Stimulated activated CD8-positive, alpha-beta memory T cell treated with anti-CD3 and anti-CD28 coated beads, Interleukin-4, amount 100 ng/mL, for 1 hour (primary cell): ENCODE data around the gene KLK1.
A peak's percentile ranks its signal among the peaks of the same experiment; 100 is the strongest.
"Not testable (repeated sequence)": the region's sequence is repeated elsewhere in the genome, so short reads cannot be mapped to it uniquely, and the experiment has no call there.

Experiments used
- DNase-seq, 2 donors: peaks; one replicate each; pipeline ENCODE4 v3.0.0-alpha.2; 2020; ENCODE audit warnings: low read depth in 2 of 2, low spot score in 1 of 2

The KLK1 gene

DNA sequence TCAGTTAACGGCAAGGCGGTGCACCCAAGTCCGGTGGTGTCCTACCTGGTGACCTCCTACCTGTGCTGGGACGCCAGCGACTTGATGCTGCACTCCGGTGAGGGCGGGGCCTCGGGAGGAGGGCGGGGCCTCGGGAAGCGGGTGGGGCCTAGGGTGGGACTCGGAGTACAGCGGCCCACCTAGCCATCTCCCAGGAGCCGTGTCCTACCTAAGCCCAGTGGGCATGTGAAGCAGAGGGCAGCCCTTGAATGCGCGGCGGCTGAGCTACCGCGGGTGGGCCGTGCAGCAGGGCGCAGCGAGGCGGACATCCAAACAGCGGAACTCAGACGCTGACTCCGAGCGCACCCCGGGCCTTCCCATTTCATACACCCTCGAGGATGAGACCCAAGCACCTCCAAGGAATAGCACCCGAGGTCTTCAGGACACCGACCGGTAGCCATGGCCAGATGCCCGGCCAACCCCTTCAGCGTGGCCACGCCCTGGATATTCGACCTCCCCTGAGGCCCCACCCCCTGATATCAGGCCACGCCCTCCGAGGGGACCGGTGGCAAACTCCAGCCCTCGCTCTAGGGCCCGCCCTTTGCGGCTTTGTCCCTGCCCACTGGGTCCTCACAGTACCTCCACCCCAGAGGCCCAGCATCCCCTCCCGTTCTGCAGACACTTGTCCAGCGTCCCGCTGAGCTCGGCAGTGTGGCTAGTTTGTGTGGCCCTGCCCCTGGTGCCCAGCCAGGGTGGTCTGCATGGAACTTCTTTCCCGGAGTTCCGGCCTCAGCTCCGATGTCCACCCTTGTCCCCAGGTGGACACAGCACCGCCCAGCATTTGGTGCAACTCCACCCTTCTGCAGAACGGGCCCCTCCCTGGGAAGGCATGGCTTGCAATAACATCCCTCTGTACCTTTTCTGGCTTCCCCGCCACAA is 5.4 kb downstream of the KLK1 start:
- DNase-seq, result peak in 1 of 2 donors; percentile 9

GRCh38 chr19:50815439-50815838 is 8.1 kb downstream of the KLK1 start:
- DNase-seq, result no peak

GRCh38 chr19:50814883-50815282 is 8.7 kb downstream of the KLK1 start:
- no peak for DNase-seq

DNA sequence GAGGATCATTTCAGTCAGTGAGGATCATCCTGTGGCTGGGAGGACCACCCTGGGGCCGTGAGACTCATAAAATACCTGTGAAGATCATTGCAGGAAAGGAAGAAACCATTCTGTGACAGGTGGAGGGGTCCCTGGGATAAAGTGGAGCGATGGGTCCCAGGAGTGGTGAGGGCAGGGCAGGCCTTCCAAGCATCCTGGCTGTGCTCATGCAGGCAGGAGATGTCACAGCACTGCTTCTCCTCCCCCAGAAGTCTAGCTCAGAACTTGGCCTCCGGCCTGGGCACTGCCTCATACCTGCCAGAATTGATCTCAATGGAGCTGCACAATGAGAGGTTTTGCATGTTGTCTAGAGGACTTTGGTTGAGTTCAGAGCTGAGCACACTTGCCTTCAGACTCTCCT is 11.1 kb downstream of the KLK1 start:
- no peak for DNase-seq

- not testable (repeated sequence) for DNase-seq
Observed at GRCh38 chr19:50811622-50812238, 11.9 kb downstream of the KLK1 start.

DNA sequence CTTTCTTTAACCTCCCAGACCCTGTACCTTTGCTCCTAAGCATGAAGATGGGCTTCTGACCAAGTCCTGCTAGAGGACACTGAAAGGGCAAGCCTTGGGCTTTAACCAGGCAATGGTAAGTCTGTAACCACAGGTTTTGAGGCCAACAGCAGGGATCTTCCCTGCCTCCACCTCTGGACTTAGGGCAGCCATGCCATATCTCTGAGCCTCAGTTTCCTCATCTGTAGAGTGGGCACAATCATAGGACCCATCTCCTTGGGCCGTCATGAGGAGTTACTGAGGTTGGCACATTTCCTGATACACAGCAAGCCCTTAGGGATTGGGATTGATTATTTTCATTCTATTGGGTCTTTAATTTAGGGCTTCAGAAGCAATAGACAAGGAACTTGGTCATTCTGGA is 14.7 kb downstream of the KLK1 start:
- no peak for DNase-seq

- peak; percentile 90 to 94 for DNase-seq
Observed at GRCh38 chr19:50804420-50805272, 18.9 kb downstream of the KLK1 start.

- no peak for DNase-seq
Observed at GRCh38 chr19:50803633-50804419, 19.8 kb downstream of the KLK1 start.

GRCh38 chr19:50801107-50801506 is 22.5 kb downstream of the KLK1 start:
- DNase-seq, result no peak

- no peak for DNase-seq
Observed at GRCh38 chr19:50799547-50799851, 24.1 kb downstream of the KLK1 start.

GRCh38 chr19:50798659-50799546 is 24.7 kb downstream of the KLK1 start:
- no peak for DNase-seq

GRCh38 chr19:50797781-50798658 is 25.6 kb downstream of the KLK1 start:
- no peak for DNase-seq

- no peak for DNase-seq
Observed at GRCh38 chr19:50797429-50797780, 26.2 kb downstream of the KLK1 start.

DNA sequence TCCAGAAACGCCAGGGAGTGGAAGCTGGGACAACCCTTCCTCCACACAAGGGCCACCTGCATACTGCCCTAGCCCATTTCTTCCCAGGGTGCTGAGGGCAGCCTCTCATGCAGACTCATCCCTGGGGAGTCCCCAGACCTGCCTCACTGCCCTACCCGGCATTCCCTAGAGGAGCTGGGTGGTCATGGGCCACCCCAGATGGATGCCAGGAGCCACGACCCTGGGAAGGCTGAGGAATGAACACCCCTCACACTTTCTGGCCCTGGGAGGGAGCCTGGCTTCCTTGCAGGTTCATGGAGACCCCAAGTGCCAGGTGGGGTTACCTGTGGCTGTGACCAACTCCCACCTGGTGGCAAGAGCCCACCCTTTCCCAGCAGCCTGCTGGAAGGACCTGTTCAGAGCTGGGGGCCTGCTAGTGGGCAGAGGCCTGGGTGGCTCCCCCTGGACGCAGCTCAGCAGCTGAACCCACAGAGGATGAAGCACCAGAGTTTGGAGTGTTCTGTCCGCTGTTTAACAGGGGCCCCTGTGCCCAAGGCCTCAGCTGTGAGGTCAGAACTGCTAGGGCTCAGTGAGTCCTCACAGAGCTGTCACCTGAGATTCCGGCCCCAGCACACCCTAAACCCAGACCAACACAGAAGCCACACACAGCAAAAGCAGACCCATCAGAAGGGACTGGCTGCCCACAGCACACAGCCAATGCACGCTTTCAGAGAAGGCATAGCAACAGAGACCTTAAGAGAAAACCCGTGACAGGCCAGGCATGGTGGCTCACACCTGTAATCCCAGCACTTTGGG is 26.8 kb downstream of the KLK1 start:
- DNase-seq, result no peak

- no peak for DNase-seq
Observed at GRCh38 chr19:50796128-50796633, 27.4 kb downstream of the KLK1 start.

DNA sequence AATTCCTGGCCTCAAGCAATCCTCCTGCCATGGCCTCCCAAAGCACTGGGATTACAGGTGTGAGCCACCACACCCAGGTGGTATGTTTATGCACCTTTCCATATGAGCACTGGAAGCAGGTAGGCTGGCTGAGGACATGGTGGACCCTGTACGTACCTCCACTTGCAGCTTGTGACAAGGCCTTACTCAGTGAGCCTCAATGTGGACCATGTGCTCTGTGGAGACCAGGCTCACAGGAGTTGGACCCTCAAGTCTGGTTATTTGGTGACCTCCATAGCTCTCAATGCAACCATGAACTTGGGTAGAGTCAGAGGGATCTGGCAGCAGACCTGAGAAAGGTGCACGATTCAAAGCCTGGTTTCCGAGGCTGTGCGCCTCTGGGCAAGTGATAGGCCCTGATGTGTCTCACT is 27.9 kb downstream of the KLK1 start:
- no peak for DNase-seq

DNA sequence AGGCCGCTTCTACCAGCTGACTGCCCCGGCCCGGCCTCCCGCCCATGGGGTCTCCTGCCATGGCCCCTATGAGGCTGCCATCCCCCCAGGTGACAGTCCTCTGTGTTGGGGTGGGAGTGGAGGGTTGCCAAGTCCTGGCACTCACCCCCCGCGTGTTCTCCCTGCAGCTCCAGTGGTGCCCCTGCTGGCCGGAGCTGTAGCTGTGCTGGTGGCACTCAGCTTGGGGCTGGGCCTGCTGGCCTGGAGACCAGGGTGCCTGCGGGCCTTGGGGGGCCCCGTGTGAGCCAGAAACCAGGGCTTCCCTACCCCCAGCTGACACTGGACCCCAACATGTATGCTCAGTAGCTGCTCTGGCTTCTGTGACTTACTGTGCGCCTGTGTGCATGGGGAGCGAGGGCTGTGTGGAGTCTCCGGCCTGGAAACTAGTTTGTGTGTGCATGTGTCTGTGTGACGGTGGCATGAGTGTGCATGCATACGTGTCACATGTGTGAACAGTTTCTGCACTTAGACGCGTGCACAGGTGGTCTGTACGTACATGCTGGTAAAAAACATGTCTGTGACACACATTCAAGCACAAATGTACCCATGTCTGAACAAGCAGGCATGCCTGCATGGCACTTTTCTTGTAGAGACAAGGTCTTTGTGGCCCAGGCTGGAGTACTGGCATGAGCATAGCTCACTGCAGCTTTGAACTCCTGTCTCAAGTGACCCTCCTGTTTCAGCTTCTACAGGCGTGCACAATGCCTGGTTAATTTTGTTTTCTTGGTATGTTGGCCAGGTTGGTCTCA is 28.5 kb downstream of the KLK1 start:
- no peak for DNase-seq
